Adrenal gland (tissue), 19 donors: Measurements from ENCODE around the gene TRIM27. TPM values are rescaled to one million over a fixed set of nuclear protein-coding genes. Genes with fewer than 3 reads are reported as not detected.
"Not testable (repeated sequence)": the region's sequence is repeated elsewhere in the genome, so short reads cannot be mapped to it uniquely, and the experiment has no call there.

ENCODE experiments used
- DNase-seq, 7 donors: peaks; one replicate each; pipeline ENCODE4 v3.0.0-alpha.2; 2019 to 2020
- H3K27ac ChIP-seq, 5 donors: fragments of 200-600 bp; sonication (generic) in 4 of 5; 1 replicate in 3 of 5; 2 replicates in 2 of 5; pipeline versions ENCODE4 v1.5.1 to v1.8.0; 2016 to 2020; ENCODE audit warnings: mild to moderate bottlenecking in 1 of 5
- H3K27me3 ChIP-seq: fragments of 200-600 bp; 2 replicates; pipeline ENCODE4 v1.8.0; 2021
- H3K36me3 ChIP-seq, 2 donors: fragments of 200-600 bp; replicated peaks in 1 of 2; 1 replicate in 1 of 2; 2 replicates in 1 of 2; pipeline versions ENCODE4 v1.5.1 to v1.8.0; 2018 to 2022
- H3K4me1 ChIP-seq, 2 donors: fragments of 200-600 bp; replicated peaks in 1 of 2; 1 replicate in 1 of 2; 2 replicates in 1 of 2; pipeline versions ENCODE4 v1.5.1 to v1.8.0; 2018 to 2021
- H3K4me3 ChIP-seq, 4 donors: fragments of 200-600 bp; sonication (generic) in 3 of 4; one replicate each; pipeline ENCODE4 v1.5.1; 2016 to 2018
- H3K9me3 ChIP-seq, 3 donors: fragments of 200-600 bp; sonication (generic) in 1 of 3; replicated peaks in 1 of 3; 1 replicate in 2 of 3; 2 replicates in 1 of 3; pipeline versions ENCODE4 v1.5.1 to v1.8.0; 2016 to 2021
- CTCF ChIP-seq, 6 experiments: fragments of 450-650 bp in 4 of 6; fragments of 200-600 bp in 2 of 6; sonication (generic) in 1 of 6; IDR thresholded peaks; 1 replicate in 5 of 6; 2 replicates in 1 of 6; pipeline versions ENCODE4 v1.5.1 to v1.8.0; 2016 to 2021; ENCODE audit warnings: antibody characterized with exemption in 6 of 6, mild to moderate bottlenecking in 2 of 6, moderate library complexity in 1 of 6
- POLR2A ChIP-seq, 2 donors: fragments of 450-650 bp; IDR thresholded peaks; one replicate each; pipeline ENCODE4 v1.6.1; 2017; ENCODE audit warnings: antibody characterized with exemption in 2 of 2, mild to moderate bottlenecking in 2 of 2, moderate library complexity in 1 of 2
- WGBS, 4 donors: extraction: QIAGEN DNeasy Blood & Tissue Kit in 2 of 4; methylation state at CpG; one replicate each; pipeline versions ENCODE4 v1.1.5 to v1.1.7; 2013 to 2017; 5-methylcytosine and 5-hydroxymethylcytosine counted together
- intact Hi-C, 2 donors: fragments of 100-400 bp; cut with DNase I; formaldehyde crosslinking; loops; one replicate each; pipeline versions ENCODE4 v1.14.1 to v1.15.0; 2022 to 2023
- long read RNA-seq, 10 donors: library from polyadenylated mRNA in 3 of 10; unstranded in 2 of 10; stranded (forward) in 1 of 10; transcript quantifications; one replicate each; pipeline ENCODE4 v2.0.0 and lab custom pipeline, GENCODE V29; 2021 to 2026
- polyA plus RNA-seq, 3 donors: library from polyadenylated mRNA; stranded (reverse); fragments of 200-250 nt in 2 of 3; fragments of 350-450 nt in 1 of 3; fragmentation: Illumina TruSeq in 1 of 3; extraction: RNeasy Lipid Tissue Mini Kit (QIAGEN cat#74804) in 1 of 3; gene quantifications; one replicate each; pipeline ENCODE4 v1.2.3, GENCODE V29; 2013 to 2014
- total RNA-seq, 9 donors: library from RNA; depleted of rRNA in 4 of 9; stranded (reverse); fragments of >200 nt in 4 of 9; fragments of 120-200 nt in 1 of 9; fragmentation: NEBNext Ultra II Directional in 1 of 9; extraction: Animal tissue kit (Norgen Biotek cat#: 25700) in 1 of 9; gene quantifications; one replicate each; pipeline versions ENCODE4 v1.1.0 to v1.2.4, GENCODE V29; 2013 to 2023
- donor health status: healthy with polysubstance abuse.
- donor health status: Bipolar disorder and iron deficiency.
- donor health status: DM: yes; HTN: yes; CAD: no.
- donor health status: DM: no; HTN: no; CAD: no.
- donor health status: DM: no; HTN: no; CAD: no.
- donor health status: DM: yes; HTN: yes; CAD: no.

The TRIM27 gene
- total RNA-seq (10 to 100 TPM; 38.3 to 72.2 (median 48.3) TPM), polyA plus RNA-seq (10 to 100 TPM; 40.4 to 54.6 (median 53.8) TPM)
- long read RNA-seq, donor 1, transcript TRIM27-202 (8 exons, 2,967 nt), result major isoform, 21 of 21 reads
- long read RNA-seq, donor 1, partial matches to known transcripts, result 0 of 21 reads
- long read RNA-seq, donor 1, other reads (novel, unspliced or antisense), result 0 of 21 reads
- long read RNA-seq, donor 2, partial matches to known transcripts, result 0 of 5 reads
- long read RNA-seq, donor 2, other reads (novel, unspliced or antisense), result 0 of 5 reads
- long read RNA-seq, donor 3, transcript TRIM27-202 (8 exons, 2,967 nt), result major isoform, 6 of 6 reads
- long read RNA-seq, donor 3, partial matches to known transcripts, result 0 of 6 reads
- long read RNA-seq, donor 3, other reads (novel, unspliced or antisense), result 0 of 6 reads
- long read RNA-seq, donor 4, transcript TRIM27-202 (8 exons, 2,967 nt), result major isoform, 13 of 24 reads
- long read RNA-seq, donor 4, partial matches to known transcripts, result 11 of 24 reads
- long read RNA-seq, donor 4, other reads (novel, unspliced or antisense), result 0 of 24 reads
- long read RNA-seq, donor 5, transcript TRIM27-202 (8 exons, 2,967 nt), result major isoform, 92 of 105 reads
- long read RNA-seq, donor 5, partial matches to known transcripts, result 1 of 105 reads
- long read RNA-seq, donor 5, other reads (novel, unspliced or antisense), result 12 of 105 reads
- long read RNA-seq, donor 6, transcript TRIM27-202 (8 exons, 2,967 nt), result major isoform, 6 of 16 reads
- long read RNA-seq, donor 6, partial matches to known transcripts, result 9 of 16 reads
- long read RNA-seq, donor 6, other reads (novel, unspliced or antisense), result 1 of 16 reads
- long read RNA-seq, donor 7, partial matches to known transcripts, result 44 of 47 reads
- long read RNA-seq, donor 7, other reads (novel, unspliced or antisense), result 0 of 47 reads
- long read RNA-seq, donor 8, transcript TRIM27-202 (8 exons, 2,967 nt), result major isoform, 17 of 17 reads
- long read RNA-seq, donor 8, partial matches to known transcripts, result 0 of 17 reads
- long read RNA-seq, donor 8, other reads (novel, unspliced or antisense), result 0 of 17 reads
- long read RNA-seq, donor 9, transcript TRIM27-202 (8 exons, 2,967 nt), result major isoform, 6 of 7 reads
- long read RNA-seq, donor 9, partial matches to known transcripts, result 0 of 7 reads
- long read RNA-seq, donor 9, other reads (novel, unspliced or antisense), result 0 of 7 reads
- long read RNA-seq, donor 10, transcript TRIM27-202 (8 exons, 2,967 nt), result major isoform, 5 of 5 reads
- long read RNA-seq, donor 10, partial matches to known transcripts, result 0 of 5 reads
- long read RNA-seq, donor 10, other reads (novel, unspliced or antisense), result 0 of 5 reads

- Histone ChIP-seq H3K4me1 (peaks cover 14 to 17% of the 10 kb centered on the region in 2 donors), H3K27ac (peak within 1 kb of the TSS; percentile 88 to 98 (median 92)), H3K9me3 (no peaks in the 10 kb centered on the region), H3K36me3 (peaks cover 0 to 32% of the 10 kb centered on the region in 2 donors), H3K27me3 (no peaks in the 10 kb centered on the region), H3K4me3 (peak within 1 kb of the TSS; percentile 74 to 99 (median 88))
- DNase-seq, result peak; percentile 89 to 93 (median 91)
- peak; percentile 74 to 86 for TF ChIP-seq POLR2A (IDR thresholded peaks at IDR 0.05)
- no peak for TF ChIP-seq CTCF (IDR thresholded peaks at IDR 0.05)
- WGBS, 4 donors, result 0 to 1% (median 0%) methylated on average over 12 to 89 of the region's 89 CpGs; no CpG with 5 or more reads in 1 of the 4 donors
- intact Hi-C loops, result no loop called here
Observed at GRCh38 chr6:28923318-28924102, at the start of gene TRIM27. TRIM27 (minus strand) TSS chr6:28923985; CDS start chr6:28923632, 353 bp downstream.

GRCh38 chr6:28970056-28970455, 46.3 kb upstream of the TRIM27 start:
- H3K36me3 ChIP-seq, H3K4me3 ChIP-seq, DNase-seq, H3K4me1 ChIP-seq, H3K27me3 ChIP-seq, H3K9me3 ChIP-seq, H3K27ac ChIP-seq, intact Hi-C loops: not testable (repeated sequence)
- WGBS, 4 donors, result 84 to 90% (median 88%) methylated on average over 14 to 21 of the region's 21 CpGs

- Histone ChIP-seq H3K36me3 (no peaks in the 10 kb centered on the region), H3K27ac (no peak overlapping the region), H3K9me3 (no peaks in the 10 kb centered on the region), H3K4me1 (no peaks in the 10 kb centered on the region), H3K27me3 (no peaks in the 10 kb centered on the region), H3K4me3 (no peak overlapping the region)
- WGBS, 4 donors, result 74 to 83% (median 78%) methylated on average over 10 to 15 of the region's 15 CpGs
- intact Hi-C loops, result no loop called here
- no peak for TF ChIP-seq POLR2A (IDR thresholded peaks at IDR 0.05)
- no peak for DNase-seq
Observed at GRCh38 chr6:28969129-28969528, 45.3 kb upstream of the TRIM27 start.

- Histone ChIP-seq H3K27me3 (no peaks in the 10 kb centered on the region), H3K4me3 (no peak overlapping the region), H3K4me1 (no peaks in the 10 kb centered on the region), H3K9me3 (no peaks in the 10 kb centered on the region), H3K27ac (no peak overlapping the region), H3K36me3 (no peaks in the 10 kb centered on the region)
- TF ChIP-seq POLR2A (IDR thresholded peaks at IDR 0.05) (no peak), CTCF (IDR thresholded peaks at IDR 0.05) (no peak)
- intact Hi-C loops, result no loop called here
- DNase-seq, result no peak
- 71 to 87% (median 83%) methylated on average over 4 of the region's 4 CpGs for WGBS, 4 donors
Observed at GRCh38 chr6:28968476-28968875, 44.7 kb upstream of the TRIM27 start.
